SK-N-SH treated with all-trans-retinoic acid at 6 μM for 48 hours (cell line): Measurements from ENCODE around the gene ACE2.

Source experiments
- ATAC-seq: fragments of 200-7000 bp; cut with Tn5 transposase; 3 replicates; pipeline ENCODE4 v1.9.1; 2020; ENCODE audit warnings: mild to moderate bottlenecking, moderate library complexity
- ARNTL ChIP-seq: fragments of 450-650 bp; formaldehyde crosslinking; IDR thresholded peaks from 2 replicates; pipeline ENCODE4 v1.5.0; 2020; ENCODE audit warnings: low read depth, mild to moderate bottlenecking, moderate library complexity, borderline replicate concordance
- BACH2 ChIP-seq: fragments of 250-450 bp; sonication (Bioruptor Pico); IDR thresholded peaks from 2 replicates; pipeline ENCODE4 v1.9.0; 2021; ENCODE audit warnings: mild to moderate bottlenecking, borderline replicate concordance
- CSDC2 ChIP-seq: fragments of 250-450 bp; sonication (Bioruptor Pico); IDR thresholded peaks from 2 replicates; pipeline ENCODE4 v1.5.0; 2020; ENCODE audit warnings: mild to moderate bottlenecking, moderate library complexity
- ESRRG ChIP-seq: fragments of 250-450 bp; sonication (Bioruptor Pico); IDR thresholded peaks from 2 replicates; pipeline ENCODE4 v1.6.1; 2021; ENCODE audit warnings: mild to moderate bottlenecking
- GLIS3 ChIP-seq: fragments of 250-450 bp; sonication (Bioruptor Pico); IDR thresholded peaks from 2 replicates; pipeline ENCODE4 v1.5.0; 2020; ENCODE audit warnings: mild to moderate bottlenecking, moderate library complexity
- ISL1 ChIP-seq: fragments of 250-450 bp; sonication (Bioruptor Pico); IDR thresholded peaks from 2 replicates; pipeline ENCODE4 v2.1.2; 2022; ENCODE audit warnings: mild to moderate bottlenecking, moderate library complexity
- OSR1 ChIP-seq: fragments of 250-450 bp; sonication (Bioruptor Pico); IDR thresholded peaks from 2 replicates; pipeline ENCODE4 v1.8.0; 2022; ENCODE audit warnings: moderate library complexity, mild to moderate bottlenecking, inconsistent platforms
- RARB ChIP-seq: fragments of 250-450 bp; sonication (Bioruptor Pico); IDR thresholded peaks from 2 replicates; pipeline ENCODE4 v1.8.0; 2021; ENCODE audit warnings: mild to moderate bottlenecking, moderate library complexity
- SNAI2 ChIP-seq: fragments of 250-450 bp; sonication (Bioruptor Pico); IDR thresholded peaks from 2 replicates; pipeline ENCODE4 v1.5.0; 2020; ENCODE audit warnings: mild to moderate bottlenecking, moderate library complexity
- TCF4 ChIP-seq: fragments of 250-450 bp; sonication (Bioruptor Pico); IDR thresholded peaks from 2 replicates; pipeline ENCODE4 v1.8.0; 2021; ENCODE audit warnings: mild to moderate bottlenecking, moderate library complexity, borderline replicate concordance
- TOX ChIP-seq: fragments of 250-450 bp; sonication (Bioruptor Pico); IDR thresholded peaks from 2 replicates; pipeline ENCODE4 v1.8.0; 2021; ENCODE audit warnings: mild to moderate bottlenecking, moderate library complexity, borderline replicate concordance
- ZC3H10 ChIP-seq: fragments of 250-450 bp; sonication (Bioruptor Pico); IDR thresholded peaks from 2 replicates; pipeline ENCODE4 v1.5.1; 2021; ENCODE audit warnings: mild to moderate bottlenecking, moderate library complexity
- ZFP3 ChIP-seq: fragments of 250-450 bp; sonication (Bioruptor Pico); IDR thresholded peaks from 2 replicates; pipeline ENCODE4 v1.5.0; 2020; ENCODE audit warnings: mild to moderate bottlenecking, moderate library complexity
- ZFP30 ChIP-seq: fragments of 450-650 bp; formaldehyde crosslinking; IDR thresholded peaks from 2 replicates; pipeline ENCODE4 v1.5.0; 2022; ENCODE audit warnings: mild to moderate bottlenecking, moderate library complexity
- ZNF565 ChIP-seq: fragments of 450-650 bp; formaldehyde crosslinking; conservative IDR thresholded peaks from 2 replicates; pipeline ENCODE4 v1.5.0; 2020; ENCODE audit warnings: low read depth, mild to moderate bottlenecking, moderate library complexity
- ZNF70 ChIP-seq: fragments of 450-650 bp; formaldehyde crosslinking; IDR thresholded peaks from 2 replicates; pipeline ENCODE4 v1.5.0; 2020; ENCODE audit warnings: mild to moderate bottlenecking, moderate library complexity
- ZNF8 ChIP-seq: fragments of 450-650 bp; formaldehyde crosslinking; IDR thresholded peaks from 2 replicates; pipeline ENCODE4 v1.5.0; 2020; ENCODE audit warnings: mild to moderate bottlenecking, moderate library complexity
- TF ChIP-seq, protein P1 (sequence below): fragments of 250-450 bp; sonication (Bioruptor Pico); IDR thresholded peaks from 2 replicates; pipeline ENCODE4 v1.8.0; 2020; ENCODE audit warnings: mild to moderate bottlenecking, moderate library complexity, borderline replicate concordance
- TF ChIP-seq, protein P2 (sequence below): fragments of 250-450 bp; sonication (Bioruptor Pico); IDR thresholded peaks from 2 replicates; pipeline ENCODE4 v1.5.1; 2020; ENCODE audit warnings: low read depth, mild to moderate bottlenecking, moderate library complexity
- TF ChIP-seq, protein P3 (sequence below): fragments of 250-450 bp; sonication (Bioruptor Pico); IDR thresholded peaks from 2 replicates; pipeline ENCODE4 v1.5.0; 2020; ENCODE audit warnings: mild to moderate bottlenecking, moderate library complexity
- TF ChIP-seq, protein P4 (sequence below): fragments of 250-450 bp; sonication (Bioruptor Pico); IDR thresholded peaks from 2 replicates; pipeline ENCODE4 v1.8.0; 2021; ENCODE audit warnings: low read depth, mild to moderate bottlenecking, moderate library complexity, borderline replicate concordance
- TF ChIP-seq, protein P5 (sequence below): fragments of 250-450 bp; sonication (Bioruptor Pico); IDR thresholded peaks from 2 replicates; pipeline ENCODE4 v1.5.1; 2021; ENCODE audit warnings: mild to moderate bottlenecking, moderate library complexity

Gene ACE2

DNA sequence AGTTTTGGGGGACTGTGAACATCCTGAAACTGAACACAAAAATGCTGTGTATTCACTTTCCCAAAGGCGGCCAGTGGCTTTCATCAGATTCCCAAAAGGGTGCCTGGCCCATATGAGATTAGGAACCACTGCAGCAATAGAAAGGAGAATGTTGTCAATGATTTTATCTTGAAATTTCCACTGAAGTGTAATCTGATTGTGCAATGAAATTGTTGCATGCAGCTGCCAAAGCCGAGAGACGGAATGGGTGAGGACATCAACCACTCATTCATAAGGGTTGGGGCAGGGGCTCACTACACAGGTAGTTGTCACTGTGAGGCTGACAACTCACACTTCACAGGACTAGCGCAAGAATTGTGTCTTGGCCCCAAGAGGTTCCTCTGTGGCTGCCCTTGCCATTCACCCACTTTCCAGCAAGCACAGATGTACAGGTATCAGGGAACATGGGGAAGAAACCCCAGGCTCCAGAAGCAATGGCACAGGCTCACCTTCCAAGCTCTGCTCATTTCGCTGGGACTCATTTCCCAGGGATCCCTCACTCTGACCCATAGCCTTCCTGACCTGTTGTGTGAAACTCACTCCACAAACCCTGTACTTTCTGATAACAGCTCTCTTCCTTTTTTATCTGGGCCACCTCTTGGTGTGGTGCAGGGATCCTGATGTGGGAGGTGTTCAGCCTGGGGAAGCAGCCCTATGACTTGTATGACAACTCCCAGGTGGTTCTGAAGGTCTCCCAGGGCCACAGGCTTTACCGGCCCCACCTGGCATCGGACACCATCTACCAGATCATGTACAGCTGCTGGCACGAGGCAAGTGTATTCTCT is 51.4 kb downstream of the ACE2 start:
- TF ChIP-seq, protein P1, sequence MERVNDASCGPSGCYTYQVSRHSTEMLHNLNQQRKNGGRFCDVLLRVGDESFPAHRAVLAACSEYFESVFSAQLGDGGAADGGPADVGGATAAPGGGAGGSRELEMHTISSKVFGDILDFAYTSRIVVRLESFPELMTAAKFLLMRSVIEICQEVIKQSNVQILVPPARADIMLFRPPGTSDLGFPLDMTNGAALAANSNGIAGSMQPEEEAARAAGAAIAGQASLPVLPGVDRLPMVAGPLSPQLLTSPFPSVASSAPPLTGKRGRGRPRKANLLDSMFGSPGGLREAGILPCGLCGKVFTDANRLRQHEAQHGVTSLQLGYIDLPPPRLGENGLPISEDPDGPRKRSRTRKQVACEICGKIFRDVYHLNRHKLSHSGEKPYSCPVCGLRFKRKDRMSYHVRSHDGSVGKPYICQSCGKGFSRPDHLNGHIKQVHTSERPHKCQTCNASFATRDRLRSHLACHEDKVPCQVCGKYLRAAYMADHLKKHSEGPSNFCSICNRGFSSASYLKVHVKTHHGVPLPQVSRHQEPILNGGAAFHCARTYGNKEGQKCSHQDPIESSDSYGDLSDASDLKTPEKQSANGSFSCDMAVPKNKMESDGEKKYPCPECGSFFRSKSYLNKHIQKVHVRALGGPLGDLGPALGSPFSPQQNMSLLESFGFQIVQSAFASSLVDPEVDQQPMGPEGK (CRISPR knock-in tag), result no peak
- no peak for TF ChIP-seq ARNTL (CRISPR knock-in tag)
- TF ChIP-seq, protein P2, sequence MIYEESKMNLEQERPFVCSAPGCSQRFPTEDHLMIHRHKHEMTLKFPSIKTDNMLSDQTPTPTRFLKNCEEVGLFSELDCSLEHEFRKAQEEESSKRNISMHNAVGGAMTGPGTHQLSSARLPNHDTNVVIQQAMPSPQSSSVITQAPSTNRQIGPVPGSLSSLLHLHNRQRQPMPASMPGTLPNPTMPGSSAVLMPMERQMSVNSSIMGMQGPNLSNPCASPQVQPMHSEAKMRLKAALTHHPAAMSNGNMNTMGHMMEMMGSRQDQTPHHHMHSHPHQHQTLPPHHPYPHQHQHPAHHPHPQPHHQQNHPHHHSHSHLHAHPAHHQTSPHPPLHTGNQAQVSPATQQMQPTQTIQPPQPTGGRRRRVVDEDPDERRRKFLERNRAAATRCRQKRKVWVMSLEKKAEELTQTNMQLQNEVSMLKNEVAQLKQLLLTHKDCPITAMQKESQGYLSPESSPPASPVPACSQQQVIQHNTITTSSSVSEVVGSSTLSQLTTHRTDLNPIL, result no peak
- no peak for TF ChIP-seq ZNF70
- no peak for TF ChIP-seq TOX (CRISPR knock-in tag)
- no peak for TF ChIP-seq ZFP30
- no peak for TF ChIP-seq ISL1 (CRISPR knock-in tag)
- TF ChIP-seq, protein P3, sequence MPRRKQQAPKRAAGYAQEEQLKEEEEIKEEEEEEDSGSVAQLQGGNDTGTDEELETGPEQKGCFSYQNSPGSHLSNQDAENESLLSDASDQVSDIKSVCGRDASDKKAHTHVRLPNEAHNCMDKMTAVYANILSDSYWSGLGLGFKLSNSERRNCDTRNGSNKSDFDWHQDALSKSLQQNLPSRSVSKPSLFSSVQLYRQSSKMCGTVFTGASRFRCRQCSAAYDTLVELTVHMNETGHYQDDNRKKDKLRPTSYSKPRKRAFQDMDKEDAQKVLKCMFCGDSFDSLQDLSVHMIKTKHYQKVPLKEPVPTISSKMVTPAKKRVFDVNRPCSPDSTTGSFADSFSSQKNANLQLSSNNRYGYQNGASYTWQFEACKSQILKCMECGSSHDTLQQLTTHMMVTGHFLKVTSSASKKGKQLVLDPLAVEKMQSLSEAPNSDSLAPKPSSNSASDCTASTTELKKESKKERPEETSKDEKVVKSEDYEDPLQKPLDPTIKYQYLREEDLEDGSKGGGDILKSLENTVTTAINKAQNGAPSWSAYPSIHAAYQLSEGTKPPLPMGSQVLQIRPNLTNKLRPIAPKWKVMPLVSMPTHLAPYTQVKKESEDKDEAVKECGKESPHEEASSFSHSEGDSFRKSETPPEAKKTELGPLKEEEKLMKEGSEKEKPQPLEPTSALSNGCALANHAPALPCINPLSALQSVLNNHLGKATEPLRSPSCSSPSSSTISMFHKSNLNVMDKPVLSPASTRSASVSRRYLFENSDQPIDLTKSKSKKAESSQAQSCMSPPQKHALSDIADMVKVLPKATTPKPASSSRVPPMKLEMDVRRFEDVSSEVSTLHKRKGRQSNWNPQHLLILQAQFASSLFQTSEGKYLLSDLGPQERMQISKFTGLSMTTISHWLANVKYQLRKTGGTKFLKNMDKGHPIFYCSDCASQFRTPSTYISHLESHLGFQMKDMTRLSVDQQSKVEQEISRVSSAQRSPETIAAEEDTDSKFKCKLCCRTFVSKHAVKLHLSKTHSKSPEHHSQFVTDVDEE, result no peak
- TF ChIP-seq BACH2, result no peak
- TF ChIP-seq ZFP3 (CRISPR knock-in tag), result no peak
- no peak for TF ChIP-seq ZNF565
- TF ChIP-seq RARB (CRISPR knock-in tag), result no peak
- no peak for TF ChIP-seq CSDC2 (CRISPR knock-in tag)
- TF ChIP-seq ESRRG (CRISPR knock-in tag), result no peak
- no peak for TF ChIP-seq GLIS3 (CRISPR knock-in tag)
- no peak for TF ChIP-seq OSR1 (CRISPR knock-in tag)
- no peak for ATAC-seq

DNA sequence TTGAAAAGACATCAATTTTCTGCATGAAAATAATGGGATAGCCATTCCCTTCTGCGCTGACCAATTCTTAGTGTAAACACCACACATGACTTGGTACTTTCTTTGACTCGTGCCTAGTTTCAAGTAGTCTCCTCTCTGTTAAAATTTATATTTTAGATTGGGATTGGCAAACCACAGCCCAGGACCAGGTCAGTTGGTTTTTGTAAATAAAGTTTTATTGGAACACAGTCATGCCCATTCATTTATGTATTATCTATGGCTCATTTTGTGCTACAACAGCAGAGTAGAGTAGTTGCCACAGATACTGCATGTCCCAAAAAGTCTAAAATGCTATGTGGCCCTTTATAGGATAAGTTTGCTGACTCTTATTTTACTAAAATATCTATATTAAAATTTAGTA is 53.4 kb downstream of the ACE2 start:
- TF ChIP-seq, protein P3, result no peak
- TF ChIP-seq BACH2, result no peak
- TF ChIP-seq GLIS3 (CRISPR knock-in tag), result no peak
- no peak for TF ChIP-seq CSDC2 (CRISPR knock-in tag)
- no peak for TF ChIP-seq TCF4 (CRISPR knock-in tag)
- TF ChIP-seq, protein P1 (CRISPR knock-in tag), result no peak
- TF ChIP-seq ZNF565, result no peak
- TF ChIP-seq ISL1 (CRISPR knock-in tag), result no peak
- TF ChIP-seq SNAI2 (CRISPR knock-in tag), result no peak
- no peak for TF ChIP-seq ZFP30
- TF ChIP-seq, protein P4, sequence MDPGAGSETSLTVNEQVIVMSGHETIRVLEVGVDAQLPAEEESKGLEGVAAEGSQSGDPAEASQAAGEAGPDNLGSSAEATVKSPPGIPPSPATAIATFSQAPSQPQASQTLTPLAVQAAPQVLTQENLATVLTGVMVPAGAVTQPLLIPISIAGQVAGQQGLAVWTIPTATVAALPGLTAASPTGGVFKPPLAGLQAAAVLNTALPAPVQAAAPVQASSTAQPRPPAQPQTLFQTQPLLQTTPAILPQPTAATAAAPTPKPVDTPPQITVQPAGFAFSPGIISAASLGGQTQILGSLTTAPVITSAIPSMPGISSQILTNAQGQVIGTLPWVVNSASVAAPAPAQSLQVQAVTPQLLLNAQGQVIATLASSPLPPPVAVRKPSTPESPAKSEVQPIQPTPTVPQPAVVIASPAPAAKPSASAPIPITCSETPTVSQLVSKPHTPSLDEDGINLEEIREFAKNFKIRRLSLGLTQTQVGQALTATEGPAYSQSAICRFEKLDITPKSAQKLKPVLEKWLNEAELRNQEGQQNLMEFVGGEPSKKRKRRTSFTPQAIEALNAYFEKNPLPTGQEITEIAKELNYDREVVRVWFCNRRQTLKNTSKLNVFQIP (CRISPR knock-in tag), result no peak
- TF ChIP-seq, protein P2, result no peak
- no peak for TF ChIP-seq ZNF70
- TF ChIP-seq TOX (CRISPR knock-in tag), result no peak
- no peak for TF ChIP-seq ZNF8 (CRISPR knock-in tag)
- TF ChIP-seq ESRRG (CRISPR knock-in tag), result no peak
- TF ChIP-seq, protein P5, sequence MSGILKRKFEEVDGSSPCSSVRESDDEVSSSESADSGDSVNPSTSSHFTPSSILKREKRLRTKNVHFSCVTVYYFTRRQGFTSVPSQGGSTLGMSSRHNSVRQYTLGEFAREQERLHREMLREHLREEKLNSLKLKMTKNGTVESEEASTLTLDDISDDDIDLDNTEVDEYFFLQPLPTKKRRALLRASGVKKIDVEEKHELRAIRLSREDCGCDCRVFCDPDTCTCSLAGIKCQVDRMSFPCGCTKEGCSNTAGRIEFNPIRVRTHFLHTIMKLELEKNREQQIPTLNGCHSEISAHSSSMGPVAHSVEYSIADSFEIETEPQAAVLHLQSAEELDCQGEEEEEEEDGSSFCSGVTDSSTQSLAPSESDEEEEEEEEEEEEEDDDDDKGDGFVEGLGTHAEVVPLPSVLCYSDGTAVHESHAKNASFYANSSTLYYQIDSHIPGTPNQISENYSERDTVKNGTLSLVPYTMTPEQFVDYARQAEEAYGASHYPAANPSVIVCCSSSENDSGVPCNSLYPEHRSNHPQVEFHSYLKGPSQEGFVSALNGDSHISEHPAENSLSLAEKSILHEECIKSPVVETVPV (CRISPR knock-in tag), result no peak
- no peak for TF ChIP-seq ZFP3 (CRISPR knock-in tag)
- TF ChIP-seq RARB (CRISPR knock-in tag), result no peak
- TF ChIP-seq ZC3H10, result no peak
- no peak for ATAC-seq
